MM.1S (cell line): ENCODE data around the gene EPHX1.

Source experiments
- EZH2 ChIP-seq: fragments of 300-600 bp; sonication (generic); optimal IDR thresholded peaks from 2 replicates; pipeline ENCODE3; 2017; ENCODE audit warnings: low read depth, mild to moderate bottlenecking, antibody characterized with exemption, low read length, mixed read lengths
- EZH2phosphoT487 ChIP-seq: fragments of 300-600 bp; sonication (generic); IDR thresholded peaks from 2 replicates; pipeline ENCODE4 v1.6.1; 2018; ENCODE audit warnings: antibody characterized with exemption, low read length
- TF ChIP-seq, protein P1 (sequence below): fragments of 300-600 bp; sonication (generic); IDR thresholded peaks from 2 replicates; pipeline ENCODE4 v1.5.1; 2016; ENCODE audit warnings: antibody characterized with exemption, low read length, mixed read lengths

DNA sequence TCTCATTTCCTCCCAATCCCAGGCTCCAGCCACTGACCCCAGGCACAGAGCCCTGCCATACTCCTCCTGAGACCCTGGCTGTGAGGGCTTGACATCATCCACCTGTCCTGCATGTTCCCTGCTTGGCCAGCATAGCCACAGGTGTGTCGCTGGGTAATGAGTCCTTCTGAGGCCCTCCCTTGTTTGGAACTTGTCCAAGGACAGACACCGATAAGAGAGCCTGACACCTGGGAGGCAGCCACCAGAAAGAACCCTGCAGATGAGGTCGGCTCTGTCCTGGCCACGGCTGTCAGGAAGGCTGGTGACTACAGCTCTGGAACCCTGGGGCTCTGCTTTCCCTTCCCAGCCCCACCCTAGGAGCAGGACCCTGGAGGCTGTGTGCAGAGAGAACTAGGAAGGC, 37.7 kb downstream of the EPHX1 start:
- TF ChIP-seq, protein P1, sequence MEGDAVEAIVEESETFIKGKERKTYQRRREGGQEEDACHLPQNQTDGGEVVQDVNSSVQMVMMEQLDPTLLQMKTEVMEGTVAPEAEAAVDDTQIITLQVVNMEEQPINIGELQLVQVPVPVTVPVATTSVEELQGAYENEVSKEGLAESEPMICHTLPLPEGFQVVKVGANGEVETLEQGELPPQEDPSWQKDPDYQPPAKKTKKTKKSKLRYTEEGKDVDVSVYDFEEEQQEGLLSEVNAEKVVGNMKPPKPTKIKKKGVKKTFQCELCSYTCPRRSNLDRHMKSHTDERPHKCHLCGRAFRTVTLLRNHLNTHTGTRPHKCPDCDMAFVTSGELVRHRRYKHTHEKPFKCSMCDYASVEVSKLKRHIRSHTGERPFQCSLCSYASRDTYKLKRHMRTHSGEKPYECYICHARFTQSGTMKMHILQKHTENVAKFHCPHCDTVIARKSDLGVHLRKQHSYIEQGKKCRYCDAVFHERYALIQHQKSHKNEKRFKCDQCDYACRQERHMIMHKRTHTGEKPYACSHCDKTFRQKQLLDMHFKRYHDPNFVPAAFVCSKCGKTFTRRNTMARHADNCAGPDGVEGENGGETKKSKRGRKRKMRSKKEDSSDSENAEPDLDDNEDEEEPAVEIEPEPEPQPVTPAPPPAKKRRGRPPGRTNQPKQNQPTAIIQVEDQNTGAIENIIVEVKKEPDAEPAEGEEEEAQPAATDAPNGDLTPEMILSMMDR: no peak
- TF ChIP-seq EZH2 (no peak), EZH2phosphoT487 (no peak)
